Trophoblast cell (in vitro differentiated cells and primary cell): ENCODE data around the gene UNC80.

Source experiments
- DNase-seq, 2 donors: peaks; one replicate each; pipeline ENCODE4 v3.0.0-alpha.2; 2016
- H2AFZ ChIP-seq: 2 replicates; pipeline ENCODE4 v1.6.1; 2013; ENCODE audit warnings: low read length, moderate library complexity, mild to moderate bottlenecking; ENCODE audit not compliant: insufficient read depth, poor library complexity
- H2AK5ac ChIP-seq: 2 replicates; pipeline ENCODE4 v1.6.1; 2013; ENCODE audit warnings: mild to moderate bottlenecking, low read length
- H2BK120ac ChIP-seq: 2 replicates; pipeline ENCODE4 v1.6.1; 2013; ENCODE audit warnings: low read length, mild to moderate bottlenecking, moderate library complexity; ENCODE audit not compliant: insufficient read depth, poor library complexity
- H2BK12ac ChIP-seq: 2 replicates; pipeline ENCODE4 v1.6.1; 2013; ENCODE audit warnings: mild to moderate bottlenecking, low read length, moderate library complexity
- H2BK5ac ChIP-seq: 2 replicates; pipeline ENCODE4 v1.6.1; 2013; ENCODE audit warnings: low read length, low read depth, moderate library complexity, mild to moderate bottlenecking; ENCODE audit not compliant: poor library complexity
- H3K14ac ChIP-seq: 2 replicates; pipeline ENCODE4 v1.6.1; 2013; ENCODE audit warnings: mild to moderate bottlenecking, low read length
- H3K18ac ChIP-seq: 2 replicates; pipeline ENCODE4 v1.6.1; 2013; ENCODE audit warnings: mild to moderate bottlenecking, low read length
- H3K23ac ChIP-seq: 2 replicates; pipeline ENCODE4 v1.6.1; 2013; ENCODE audit warnings: low read length
- H3K27ac ChIP-seq: 2 replicates; pipeline ENCODE4 v1.5.1; 2013; ENCODE audit warnings: low read depth, mild to moderate bottlenecking, inconsistent platforms, low read length, moderate library complexity
- H3K27me3 ChIP-seq: 2 replicates; pipeline ENCODE4 v1.6.1; 2013; ENCODE audit warnings: inconsistent platforms, mild to moderate bottlenecking, low read length, moderate library complexity; ENCODE audit not compliant: insufficient read depth
- H3K36me3 ChIP-seq, 2 experiments: 1 replicate in 1 of 2; 2 replicates in 1 of 2; pipeline ENCODE4 v1.6.1; 2013; ENCODE audit warnings: low read length in 2 of 2, mild to moderate bottlenecking in 2 of 2, moderate library complexity in 1 of 2; ENCODE audit not compliant: insufficient read depth in 2 of 2, control insufficient read depth in 1 of 2
- H3K4ac ChIP-seq: 2 replicates; pipeline ENCODE4 v1.6.1; 2013; ENCODE audit warnings: low read depth, mild to moderate bottlenecking, low read length, moderate library complexity
- H3K4me1 ChIP-seq, 2 experiments: 1 replicate in 1 of 2; 2 replicates in 1 of 2; pipeline ENCODE4 v1.6.1; 2013; ENCODE audit warnings: low read length in 2 of 2, mild to moderate bottlenecking in 2 of 2, moderate library complexity in 1 of 2; ENCODE audit not compliant: insufficient read depth in 2 of 2, control insufficient read depth in 1 of 2
- H3K4me2 ChIP-seq: 2 replicates; pipeline ENCODE4 v1.6.1; 2013; ENCODE audit warnings: inconsistent platforms, mild to moderate bottlenecking, low read length, moderate library complexity
- H3K4me3 ChIP-seq: 2 replicates; pipeline ENCODE4 v1.5.1; 2013; ENCODE audit warnings: mild to moderate bottlenecking, low read depth, low read length, inconsistent platforms
- H3K79me1 ChIP-seq: one replicate; pipeline ENCODE4 v1.6.1; 2013; ENCODE audit warnings: low read length
- H3K79me2 ChIP-seq: 2 replicates; pipeline ENCODE4 v1.6.1; 2013; ENCODE audit warnings: low read length, mild to moderate bottlenecking; ENCODE audit not compliant: control insufficient read depth, insufficient read depth, poor library complexity
- H3K9ac ChIP-seq: 2 replicates; pipeline ENCODE4 v1.6.1; 2013; ENCODE audit warnings: mild to moderate bottlenecking, low read length
- H3K9me3 ChIP-seq: 2 replicates; pipeline ENCODE4 v1.6.1; 2013; ENCODE audit warnings: low read depth, mild to moderate bottlenecking, control low read depth, inconsistent platforms, low read length; ENCODE audit not compliant: insufficient read depth
- H4K12ac ChIP-seq: 2 replicates; pipeline ENCODE4 v1.6.1; 2013; ENCODE audit warnings: low read depth, mild to moderate bottlenecking, low read length, moderate library complexity
- H4K8ac ChIP-seq: 2 replicates; pipeline ENCODE4 v1.6.1; 2013; ENCODE audit warnings: low read depth, mild to moderate bottlenecking, low read length, moderate library complexity
- H4K91ac ChIP-seq: one replicate; pipeline ENCODE4 v1.6.1; 2013; ENCODE audit warnings: low read depth, mild to moderate bottlenecking, low read length, moderate library complexity
- WGBS: extraction: QIAGEN DNeasy Blood & Tissue Kit; methylation state at CpG from one replicate; pipeline ENCODE4 v1.1.7; 2013; ENCODE audit warnings: missing lambda C conversion rate; ENCODE audit not compliant: insufficient read length, insufficient coverage; ENCODE audit errors: extremely low coverage; 5-methylcytosine and 5-hydroxymethylcytosine counted together

Gene UNC80

GRCh38 chr2:209986415-209986814 lies 214.8 kb downstream of the UNC80 start:
- Histone ChIP-seq H3K4ac (no peak overlapping the region), H2AK5ac (no peak overlapping the region), H3K27me3 (no peaks in the 10 kb centered on the region), H3K79me2 (no peaks in the 10 kb centered on the region), H2BK12ac (no peak overlapping the region), H3K4me2 (no peak overlapping the region), H4K8ac (no peak overlapping the region), H3K4me1 (no peaks in the 10 kb centered on the region), H2BK120ac (no peak overlapping the region), H3K9ac (no peak overlapping the region), H2AFZ (no peak overlapping the region), H3K23ac (no peak overlapping the region), H3K18ac (no peak overlapping the region), H3K79me1 (no peaks in the 10 kb centered on the region), H4K12ac (no peak overlapping the region), H3K9me3 (no peaks in the 10 kb centered on the region), H3K4me3 (no peak overlapping the region), H4K91ac (no peak overlapping the region), H3K36me3 (no peaks in the 10 kb centered on the region), H2BK5ac (no peak overlapping the region), H3K14ac (no peak overlapping the region), H3K27ac (no peak overlapping the region)
- WGBS, result no CpG with 5 or more reads among the region's 2 CpGs
- no peak for DNase-seq

GRCh38 chr2:209988010-209988409 lies 216.4 kb downstream of the UNC80 start:
- Histone ChIP-seq H3K4me3 (no peak overlapping the region), H3K36me3 (no peaks in the 10 kb centered on the region), H3K27me3 (no peaks in the 10 kb centered on the region), H3K4ac (no peak overlapping the region), H3K18ac (no peak overlapping the region), H2BK120ac (no peak overlapping the region), H3K79me2 (no peaks in the 10 kb centered on the region), H4K91ac (no peak overlapping the region), H3K23ac (no peak overlapping the region), H2BK5ac (no peak overlapping the region), H2BK12ac (no peak overlapping the region), H3K4me2 (no peak overlapping the region), H2AFZ (no peak overlapping the region), H4K12ac (no peak overlapping the region), H2AK5ac (no peak overlapping the region), H3K79me1 (no peaks in the 10 kb centered on the region), H3K14ac (no peak overlapping the region), H4K8ac (no peak overlapping the region), H3K9ac (no peak overlapping the region), H3K27ac (no peak overlapping the region), H3K4me1 (no peaks in the 10 kb centered on the region), H3K9me3 (no peaks in the 10 kb centered on the region)
- no peak for DNase-seq
- no CpG with 5 or more reads among the region's 4 CpGs for WGBS

- Histone ChIP-seq H3K4ac (no peak overlapping the region), H4K12ac (no peak overlapping the region), H4K8ac (no peak overlapping the region), H2AK5ac (no peak overlapping the region), H3K9me3 (no peaks in the 10 kb centered on the region), H3K4me1 (no peaks in the 10 kb centered on the region), H3K36me3 (no peaks in the 10 kb centered on the region), H3K79me1 (no peaks in the 10 kb centered on the region), H3K23ac (no peak overlapping the region), H2AFZ (no peak overlapping the region), H3K4me3 (no peak overlapping the region), H2BK120ac (no peak overlapping the region), H3K14ac (no peak overlapping the region), H3K27ac (no peak overlapping the region), H3K18ac (no peak overlapping the region), H2BK12ac (no peak overlapping the region), H3K27me3 (no peaks in the 10 kb centered on the region), H4K91ac (no peak overlapping the region), H2BK5ac (no peak overlapping the region), H3K9ac (no peak overlapping the region), H3K4me2 (no peak overlapping the region), H3K79me2 (no peaks in the 10 kb centered on the region)
- DNase-seq, result no peak
- WGBS, result no CpG with 5 or more reads among the region's 2 CpGs
These were observed 219.2 kb downstream of the UNC80 start for GRCh38 chr2:209990838-209991237.

DNA sequence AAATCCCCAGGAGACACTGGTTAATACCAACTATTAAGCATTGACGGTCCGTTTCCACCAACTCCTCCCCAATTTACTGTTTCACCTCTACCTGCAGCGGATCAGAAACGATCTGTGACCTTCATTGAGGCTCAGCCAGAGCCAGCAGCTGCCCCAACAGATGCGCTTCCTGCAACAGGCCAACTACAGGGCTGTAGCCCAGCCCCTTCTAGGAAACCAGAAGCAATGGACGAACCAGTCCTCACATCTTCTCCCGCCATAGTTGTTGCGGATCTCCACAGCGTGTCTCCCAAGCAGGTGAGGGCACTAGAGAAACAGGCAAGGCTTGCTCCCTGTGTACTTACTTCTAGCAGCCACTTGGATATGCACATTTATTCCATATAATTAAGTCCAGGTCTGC lies 222.3 kb downstream of the UNC80 start:
- H4K12ac ChIP-seq, result no peak overlapping the region
- H3K4ac ChIP-seq, result no peak overlapping the region
- H3K4me2 ChIP-seq, result no peak overlapping the region
- no CpG with 5 or more reads among the region's 9 CpGs for WGBS
- H3K79me2 ChIP-seq, result no peaks in the 10 kb centered on the region
- no peak for DNase-seq
- no peak overlapping the region for H3K4me3 ChIP-seq
- no peak overlapping the region for H2BK12ac ChIP-seq
- no peak overlapping the region for H3K23ac ChIP-seq
- H2BK120ac ChIP-seq, result no peak overlapping the region
- no peak overlapping the region for H3K14ac ChIP-seq
- H3K9ac ChIP-seq, result no peak overlapping the region
- H2BK5ac ChIP-seq, result no peak overlapping the region
- H2AK5ac ChIP-seq, result no peak overlapping the region
- H3K79me1 ChIP-seq, result no peaks in the 10 kb centered on the region
- no peak overlapping the region for H3K27ac ChIP-seq
- H2AFZ ChIP-seq, result no peak overlapping the region
- no peaks in the 10 kb centered on the region for H3K9me3 ChIP-seq
- no peak overlapping the region for H3K18ac ChIP-seq
- H3K4me1 ChIP-seq, result no peaks in the 10 kb centered on the region
- no peaks in the 10 kb centered on the region for H3K27me3 ChIP-seq
- no peak overlapping the region for H4K8ac ChIP-seq
- H4K91ac ChIP-seq, result no peak overlapping the region
- no peaks in the 10 kb centered on the region for H3K36me3 ChIP-seq
